Skin of body (tissue), 2 donors: ENCODE measurements around the gene DCDC2C. TPM values are rescaled to one million over a fixed set of nuclear protein-coding genes. Genes with fewer than 3 reads are reported as not detected.
"Not testable (repeated sequence)": the region's sequence is repeated elsewhere in the genome, so short reads cannot be mapped to it uniquely, and the experiment has no call there.

Experiments
- DNase-seq: peaks from one replicate; lab custom pipeline; 2025; lab: John Stamatoyannopoulos, UW
- total RNA-seq: library from RNA; depleted of rRNA; stranded (reverse); fragments of >200 nt; gene quantifications from one replicate; pipeline ENCODE4 v1.2.3, GENCODE V29; 2014

DCDC2C gene, protein sequence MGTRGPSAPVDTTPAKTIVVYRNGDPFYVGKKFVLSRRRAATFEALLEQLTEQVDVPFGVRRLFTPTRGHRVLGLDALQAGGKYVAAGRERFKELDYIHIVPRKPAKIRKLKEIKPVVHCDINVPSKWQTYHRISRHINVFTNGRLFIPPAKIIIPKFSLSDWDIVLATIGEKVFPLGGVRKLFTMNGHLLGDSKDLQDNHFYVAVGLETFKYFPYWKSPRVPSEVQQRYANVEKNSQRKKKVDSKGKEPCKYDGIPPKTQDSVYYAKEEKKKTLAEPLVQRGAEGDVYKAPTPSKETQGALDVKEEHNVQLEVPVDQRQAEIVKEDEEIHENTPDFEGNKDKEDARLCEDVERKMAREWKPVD
- total RNA-seq = 0.20 TPM

DNA sequence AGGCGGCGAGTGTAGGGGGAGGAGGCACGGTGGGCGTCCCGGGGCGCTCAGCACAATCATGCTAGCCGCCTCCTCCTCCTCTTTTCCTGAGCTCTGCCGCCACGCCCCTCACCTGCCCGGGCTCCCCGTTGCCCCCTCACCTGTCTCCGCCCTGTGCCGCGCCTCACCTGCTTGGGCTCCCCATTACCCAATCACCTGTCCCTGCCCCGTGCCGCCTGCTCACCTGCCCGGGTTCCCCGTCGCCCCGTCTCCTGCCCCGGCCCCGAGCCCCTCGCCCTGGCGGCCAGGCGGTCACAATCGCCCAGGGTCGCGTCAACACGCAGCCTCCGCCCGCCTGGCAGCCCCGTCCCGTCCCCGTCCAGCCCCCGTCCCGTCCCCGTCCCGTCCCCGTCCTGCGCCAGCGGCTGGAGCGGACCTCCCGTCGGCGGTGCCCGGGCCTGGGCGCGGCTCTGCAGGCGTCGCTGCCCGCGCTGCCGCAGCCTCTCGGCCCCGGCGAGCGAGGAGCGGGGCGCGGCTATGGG lies at the start of gene DCDC2C:
Gene DCDC2C (plus strand): TSS at position 340 of the 521 bp plus-strand sequence. CDS start 177 bp downstream, at position 517.
- no peak for DNase-seq

DNA sequence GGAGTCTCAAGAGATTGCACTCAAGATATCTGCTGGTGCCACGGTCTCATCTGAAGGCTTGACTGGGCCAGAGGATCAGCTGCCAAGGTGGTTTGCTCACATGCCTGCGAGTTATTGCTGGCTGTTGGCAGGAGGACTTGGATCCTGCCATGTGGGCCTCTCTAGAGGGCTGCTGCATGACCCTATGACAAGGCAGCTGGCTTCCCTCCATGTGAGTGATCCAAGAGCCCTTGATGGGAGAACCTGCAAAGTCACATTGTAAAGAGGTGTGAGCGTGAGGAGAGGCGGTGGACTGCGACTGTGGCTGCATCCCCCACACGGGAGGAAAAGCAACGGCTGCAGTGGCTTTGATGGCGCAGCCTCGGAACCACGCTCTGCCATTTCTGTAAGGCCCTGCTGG lies 49.4 kb upstream of the DCDC2C start:
- DNase-seq = no peak

DNA sequence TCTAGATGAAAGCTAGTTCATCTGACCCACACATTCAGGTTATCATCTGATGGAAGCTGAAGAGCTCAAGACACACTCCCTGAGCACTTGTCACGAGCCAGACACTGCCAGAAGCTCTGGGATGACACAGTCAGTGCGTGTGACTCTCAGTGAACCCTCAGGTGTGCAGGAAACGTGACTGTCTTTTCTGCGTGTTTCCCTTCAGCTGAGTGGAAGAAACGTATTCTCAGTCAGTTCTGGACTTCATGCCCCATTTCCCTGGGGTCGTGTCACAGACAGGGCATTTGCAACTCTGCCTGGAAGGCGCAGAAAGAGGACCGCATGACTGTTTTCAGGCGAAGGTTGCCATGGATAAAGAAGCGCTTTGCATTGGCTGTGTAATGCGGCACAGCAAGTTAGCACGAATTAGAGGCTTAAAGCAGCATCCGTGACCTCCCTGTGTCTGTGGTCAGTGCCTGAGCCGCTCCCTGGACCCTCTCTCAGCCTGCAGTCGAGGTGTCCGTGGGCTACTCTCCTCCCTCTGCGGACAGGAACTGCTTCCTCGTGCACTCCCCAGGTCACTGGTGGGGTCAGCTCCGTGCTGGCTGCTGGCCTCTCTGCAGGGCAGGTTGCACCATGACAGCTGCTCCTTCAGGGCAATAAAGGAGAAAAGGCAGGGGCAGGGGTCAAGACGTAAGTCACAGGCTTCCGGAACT lies 48.7 kb upstream of the DCDC2C start:
- no peak for DNase-seq

DNA sequence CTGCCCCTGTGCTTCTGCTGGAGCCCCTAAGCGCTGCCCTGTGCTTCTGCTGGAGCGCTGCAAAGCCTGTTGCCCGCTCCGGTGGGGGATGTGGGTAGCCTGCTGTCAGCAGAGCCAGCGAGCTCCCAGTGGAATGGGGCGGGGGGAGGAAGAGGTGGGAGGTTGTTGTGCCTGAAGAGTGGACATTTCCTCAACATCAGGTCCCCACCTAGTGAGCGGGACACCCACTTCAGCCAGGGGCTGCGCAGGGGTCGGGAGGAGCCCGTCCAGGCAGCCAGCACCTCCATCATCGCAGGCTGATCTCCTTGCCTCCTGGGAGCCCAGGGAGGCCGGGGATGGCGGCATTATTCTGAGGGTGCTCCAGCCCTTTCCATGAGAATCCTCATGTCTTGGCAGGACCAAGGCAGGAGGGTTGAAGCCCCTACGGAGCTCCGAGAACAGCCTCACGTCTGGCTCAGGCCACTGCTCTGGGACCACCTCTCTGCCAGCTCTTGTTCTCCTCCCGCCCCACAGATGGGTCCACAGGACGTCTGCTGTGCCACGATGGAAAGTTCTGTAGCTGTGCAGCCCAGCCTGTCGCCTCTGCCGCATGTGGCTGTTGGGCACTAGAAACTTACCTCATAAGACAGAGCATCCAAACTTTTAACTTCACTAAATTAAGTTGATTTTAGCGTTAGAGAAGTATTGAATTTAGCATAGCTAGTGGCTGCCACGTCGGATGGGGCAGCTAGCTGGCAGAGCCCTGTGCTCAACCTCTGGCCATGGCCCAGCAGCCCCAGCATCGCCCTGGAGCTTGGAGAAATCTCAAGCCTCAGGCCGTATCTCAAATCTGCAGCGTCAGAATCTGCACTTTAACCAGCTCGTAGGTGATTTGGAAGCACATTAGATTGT lies 47.3 kb upstream of the DCDC2C start:
- no peak for DNase-seq

DNA sequence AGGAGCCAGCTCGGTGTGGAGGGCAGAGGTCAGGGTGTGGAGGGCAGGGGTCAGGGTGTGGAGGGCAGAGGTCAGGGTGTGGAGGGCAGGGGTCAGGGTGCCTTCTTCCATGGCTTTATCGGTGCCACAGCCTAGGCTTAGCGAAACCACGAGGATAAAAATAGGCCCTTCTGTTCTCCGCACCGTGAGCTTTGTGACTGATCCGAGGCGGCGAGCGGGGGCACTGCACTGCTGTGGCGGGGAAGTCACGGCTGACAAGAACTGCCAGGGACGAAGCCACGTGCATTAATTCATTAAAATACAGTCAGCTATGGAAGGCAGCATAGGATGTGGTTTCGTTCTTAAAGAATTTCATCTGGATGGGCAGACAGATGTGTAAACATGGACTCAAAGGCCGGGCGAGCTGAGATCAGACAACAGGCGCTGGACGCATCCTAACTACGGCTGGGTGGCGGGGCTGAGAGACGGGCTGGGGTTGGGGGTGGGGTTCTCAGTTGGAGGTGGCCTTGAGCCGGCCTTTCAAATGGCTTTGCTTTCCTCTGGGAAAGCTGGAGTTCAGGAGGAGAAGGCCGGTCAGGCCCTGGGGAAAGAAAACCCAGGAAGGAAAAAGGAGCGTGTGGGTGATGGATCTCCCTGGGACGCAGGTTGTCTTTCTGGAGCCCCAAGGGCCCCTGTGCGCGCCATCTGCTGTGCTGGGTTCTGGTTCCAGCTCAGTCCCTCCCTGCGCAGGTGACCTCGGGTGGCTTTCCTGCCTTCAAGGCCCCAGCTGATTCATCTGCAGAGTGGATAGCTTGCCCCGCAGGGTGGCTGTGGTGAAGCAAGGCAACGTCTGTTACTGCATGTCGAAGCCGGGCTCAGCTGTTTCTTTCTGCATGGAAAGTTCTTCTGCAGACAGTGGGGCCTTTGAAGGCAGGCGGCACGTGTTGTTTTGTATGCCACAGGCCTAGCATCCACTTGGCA lies 46.3 kb upstream of the DCDC2C start:
- DNase-seq = no peak

DNA sequence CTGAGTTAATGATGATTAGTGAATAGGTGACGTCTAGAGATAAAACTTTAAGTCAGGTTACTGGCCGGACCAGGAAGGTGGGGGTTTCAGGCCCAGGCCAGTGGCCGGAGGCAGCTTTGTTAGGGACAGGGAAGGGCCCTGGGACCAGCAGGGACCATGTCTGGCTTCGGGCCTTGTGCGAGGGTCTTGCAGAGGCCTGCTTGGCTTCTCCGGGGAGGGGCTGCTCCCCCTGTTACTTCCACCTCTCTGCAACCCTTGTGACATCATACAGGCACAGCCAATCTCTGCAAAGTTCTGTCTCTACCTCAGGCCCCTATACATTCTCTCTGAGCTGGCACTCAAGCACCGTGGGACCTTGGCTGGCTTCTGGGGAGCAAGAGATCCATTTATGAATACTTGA lies 45.5 kb upstream of the DCDC2C start, which contains the start of gene ALLC:
Gene ALLC (plus strand): TSS at position 320 of the 400 bp plus-strand sequence. CDS start 12,958 bp downstream, outside the sequence.
- no peak for DNase-seq

DNA sequence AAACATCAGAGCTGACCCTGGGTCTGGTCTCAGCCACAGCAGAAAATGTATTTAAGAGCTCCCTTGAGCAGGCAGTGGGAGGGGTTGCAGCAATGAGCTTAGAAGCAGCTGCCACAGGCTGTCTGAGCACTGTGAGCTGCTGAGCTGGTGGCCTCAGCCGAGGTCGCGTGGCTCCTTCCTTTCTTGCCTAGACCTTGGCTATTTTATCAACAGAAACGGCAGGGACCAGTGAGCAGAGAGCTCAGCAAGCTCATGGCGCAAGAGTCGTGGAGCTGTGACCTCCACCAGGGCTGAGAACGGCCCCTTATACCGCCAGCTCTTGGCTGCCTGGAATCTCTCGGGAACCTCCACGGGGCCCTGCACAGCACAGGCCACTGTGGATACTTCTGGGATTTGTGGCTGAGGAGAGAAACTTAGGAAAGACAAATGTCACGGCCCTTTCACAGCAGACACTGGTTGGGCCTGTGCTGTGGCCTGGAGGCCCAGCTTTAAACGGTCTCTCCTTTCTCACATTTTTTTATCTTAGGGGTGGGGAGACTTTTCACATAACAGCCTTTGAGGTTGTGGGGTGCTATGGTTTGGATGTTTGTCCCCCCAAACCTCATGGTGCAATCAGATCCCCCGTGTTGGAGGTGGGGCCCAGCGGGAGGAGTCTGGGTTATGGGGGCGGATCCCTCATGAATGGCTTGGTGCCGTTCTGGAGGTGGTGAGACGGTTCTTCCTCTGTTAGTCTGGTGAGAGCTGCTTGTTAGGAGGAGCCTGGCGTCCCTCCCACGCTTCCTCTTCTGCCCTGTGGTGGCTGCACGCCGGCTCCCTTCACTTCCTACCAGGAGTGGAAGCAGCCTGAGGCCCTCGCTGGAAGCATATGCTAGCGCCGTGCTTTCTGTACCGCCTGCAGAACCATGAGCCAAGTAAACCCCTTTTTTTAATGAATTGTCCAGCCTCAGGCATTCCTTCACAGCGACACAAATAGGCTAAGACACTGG lies 43.6 kb upstream of the DCDC2C start:
- DNase-seq = peak; percentile 2

DNA sequence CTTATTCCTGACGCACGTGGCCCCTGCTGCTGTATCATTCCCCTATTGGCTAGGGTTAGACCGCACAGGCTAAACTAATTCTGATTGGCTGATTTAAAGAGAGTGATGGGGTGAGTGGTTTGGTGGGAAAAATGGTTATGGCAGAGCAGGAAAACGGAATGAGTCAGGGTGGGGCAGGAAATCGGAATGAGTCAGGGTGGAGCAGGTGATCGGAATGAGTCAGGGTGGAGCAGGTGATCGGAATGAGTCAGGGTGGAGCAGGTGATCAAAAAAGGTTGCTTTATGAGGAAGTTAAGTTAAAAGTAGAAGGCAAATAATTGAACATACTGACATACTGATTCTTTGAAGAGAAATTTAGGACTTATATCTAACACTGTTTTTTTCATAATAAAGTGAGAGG lies 42.7 kb upstream of the DCDC2C start:
- DNase-seq = not testable (repeated sequence)

DNA sequence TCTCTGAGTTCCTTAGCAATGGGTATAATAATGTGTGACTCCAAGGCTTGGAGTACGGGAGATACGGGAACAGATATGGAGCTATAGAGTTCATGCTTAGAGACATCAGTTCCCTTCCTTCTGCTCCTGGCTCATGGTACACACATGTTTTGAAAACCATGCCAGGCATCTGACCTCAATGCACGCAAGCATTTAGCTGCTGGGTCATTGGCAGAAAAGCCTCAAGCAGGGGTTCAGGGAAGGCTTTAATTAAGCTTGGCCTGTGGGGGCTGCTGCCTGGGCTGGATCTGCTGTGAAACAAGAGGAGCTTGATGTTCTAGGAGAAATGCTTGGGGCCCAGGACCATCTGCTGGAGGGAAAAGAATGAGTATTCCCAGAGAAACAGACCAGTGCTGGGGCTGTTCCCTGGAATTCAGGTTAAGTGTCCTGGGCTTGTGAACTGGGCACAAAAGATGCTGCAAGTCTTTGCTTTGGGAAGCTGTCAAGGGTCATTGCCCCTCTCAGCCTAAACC lies 42.2 kb upstream of the DCDC2C start:
- no peak for DNase-seq

DNA sequence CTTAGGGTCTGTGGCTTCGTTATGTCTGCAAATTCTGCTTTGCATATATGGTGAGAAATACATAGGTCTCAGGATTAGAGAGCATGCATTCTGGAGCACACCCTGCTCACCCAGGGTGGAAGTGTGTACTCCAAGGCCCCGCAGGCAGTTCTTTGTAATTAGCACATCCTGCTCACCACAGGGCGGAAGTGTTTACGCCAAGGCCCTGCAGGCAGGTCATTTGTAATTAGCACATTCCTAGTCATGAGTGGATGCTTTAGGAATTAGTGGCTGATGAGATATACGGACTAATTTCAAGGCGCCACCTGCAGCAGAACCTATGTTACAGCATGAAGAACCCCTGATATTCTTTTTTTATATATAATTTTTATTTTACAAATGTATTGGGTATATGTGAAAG lies 41.1 kb upstream of the DCDC2C start:
- DNase-seq = no peak

DNA sequence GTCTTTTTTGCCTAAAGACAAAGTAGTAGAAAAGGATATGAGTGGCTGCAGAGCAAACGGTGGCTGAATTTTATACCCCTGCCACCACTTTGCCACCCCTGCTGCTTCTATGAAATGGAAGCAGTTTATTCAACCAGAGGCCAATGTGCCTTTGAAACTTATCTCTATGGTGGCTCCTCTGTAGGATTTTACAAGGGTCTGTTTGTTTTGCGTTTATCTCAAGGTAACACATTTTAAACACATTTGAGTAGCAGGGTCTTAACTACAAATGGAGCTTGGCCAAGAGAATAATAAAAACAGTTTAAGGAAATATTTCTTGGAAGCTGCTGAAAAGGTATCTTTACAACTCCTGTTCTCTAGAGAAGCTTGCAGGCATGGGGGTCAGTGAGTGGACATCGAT lies 39.3 kb upstream of the DCDC2C start:
- no peak for DNase-seq

DNA sequence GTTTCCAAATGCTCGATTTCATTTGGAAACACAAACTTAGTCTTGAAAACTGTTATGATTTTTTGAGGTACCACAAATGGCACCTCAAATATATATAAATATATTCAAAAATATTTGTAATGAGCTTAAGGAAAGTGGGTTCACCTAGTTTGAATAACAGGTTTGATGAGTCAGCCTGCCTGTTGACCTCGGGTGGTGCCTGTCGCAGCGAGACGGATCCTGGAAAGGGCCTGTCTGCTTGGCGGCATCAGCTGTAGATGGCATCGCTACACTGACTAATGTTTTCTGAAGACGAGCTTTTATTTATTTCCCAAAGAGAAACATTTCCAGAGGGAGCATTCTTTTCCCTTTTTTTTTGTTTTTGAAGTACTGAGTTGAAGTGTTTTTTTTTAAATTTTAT lies 38.5 kb upstream of the DCDC2C start:
- DNase-seq = no peak

DNA sequence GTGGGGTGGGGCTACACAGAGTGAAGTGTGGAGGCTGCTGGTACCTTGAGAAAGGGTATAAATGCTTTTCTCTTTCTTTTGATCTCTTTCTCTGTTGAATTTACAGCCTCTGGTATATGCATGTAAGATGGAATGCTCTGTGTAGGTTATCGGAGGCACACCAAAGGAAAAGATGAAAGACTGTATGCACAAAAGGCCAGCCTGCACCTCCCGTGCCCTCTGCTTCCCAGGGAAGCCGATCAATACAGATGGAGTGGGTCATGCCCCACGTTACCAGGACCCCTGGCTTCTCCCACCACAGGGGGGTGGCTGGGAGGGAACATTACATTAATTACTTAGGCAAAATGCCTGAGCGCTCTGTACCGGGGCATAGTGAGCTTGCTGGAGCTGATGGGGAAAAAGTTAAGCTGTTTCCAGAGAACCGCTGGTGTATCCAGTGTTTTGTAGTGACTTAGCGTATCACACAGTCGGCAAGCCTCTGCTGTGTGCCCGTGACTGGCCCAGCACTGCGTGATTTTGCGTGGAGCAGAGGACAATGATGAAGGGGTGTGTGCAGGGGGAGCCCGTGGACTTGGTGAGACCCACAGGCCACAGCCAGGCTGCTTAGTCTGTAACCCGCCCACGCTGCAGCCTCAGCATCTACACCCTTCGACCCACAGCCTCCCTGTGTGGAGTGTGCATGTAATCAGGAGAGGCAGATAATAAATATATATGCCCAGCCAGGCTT lies 37.3 kb upstream of the DCDC2C start:
- DNase-seq = no peak

DNA sequence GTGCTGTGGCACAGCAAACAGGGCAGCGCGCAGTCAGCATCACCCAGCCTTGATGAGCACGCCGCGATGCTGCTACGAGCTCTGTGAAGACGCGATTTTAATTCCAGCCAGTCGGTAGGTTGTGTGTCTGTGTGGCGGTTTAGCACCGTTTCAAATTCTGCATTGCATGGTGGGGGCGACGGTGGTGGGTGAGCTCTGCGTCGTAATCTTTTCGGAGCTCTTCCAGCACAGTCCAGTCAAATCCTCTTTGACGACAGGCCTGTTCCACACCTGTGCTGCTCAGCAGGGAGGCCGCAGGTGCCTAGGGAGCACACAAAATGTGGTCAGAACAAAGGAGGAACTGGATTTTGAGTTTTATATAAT lies 36.8 kb upstream of the DCDC2C start:
- no peak for DNase-seq

DNA sequence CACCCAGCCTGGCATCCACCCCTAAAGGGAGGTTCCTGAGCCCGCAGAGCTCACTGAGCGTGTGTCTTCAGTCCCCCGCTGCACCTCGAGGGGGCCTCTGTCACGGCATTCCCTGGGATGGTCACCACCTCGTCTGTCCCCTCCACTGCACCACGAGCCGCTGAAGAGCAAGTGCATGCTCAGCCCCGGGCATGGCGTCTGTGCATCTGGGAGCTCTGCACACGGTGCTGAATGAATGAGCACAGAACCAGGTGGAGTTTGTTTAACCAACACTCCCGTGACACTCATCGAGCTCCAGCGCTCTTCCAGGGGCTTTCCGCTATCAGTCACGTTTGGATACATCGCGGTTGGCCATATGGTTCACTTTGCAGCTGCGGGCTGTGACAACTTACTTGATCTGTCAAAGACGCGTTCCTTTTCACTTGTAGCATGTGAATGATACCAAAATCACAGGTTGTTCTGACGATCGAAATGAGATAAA lies 36.2 kb upstream of the DCDC2C start:
- DNase-seq = no peak

DNA sequence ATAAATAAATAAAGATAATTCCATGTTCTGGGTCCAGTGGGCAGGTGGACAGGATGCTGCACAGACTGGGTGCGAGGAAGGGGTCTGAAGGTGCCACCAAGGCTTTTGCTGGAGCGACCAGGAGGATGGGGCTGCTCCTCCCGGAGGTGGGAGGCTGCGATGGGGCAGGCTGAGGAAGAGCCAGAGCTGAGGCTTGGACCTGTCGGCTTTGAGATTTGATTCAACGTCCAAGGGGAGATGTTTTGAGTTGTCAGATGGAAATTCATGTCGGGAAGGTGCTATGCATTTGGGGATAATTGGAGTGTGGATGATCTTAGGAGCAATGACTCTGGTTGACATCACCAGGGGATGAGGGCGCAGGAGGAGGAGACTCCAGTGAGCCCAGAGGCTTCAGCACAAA lies 33.7 kb upstream of the DCDC2C start:
- DNase-seq = no peak

DNA sequence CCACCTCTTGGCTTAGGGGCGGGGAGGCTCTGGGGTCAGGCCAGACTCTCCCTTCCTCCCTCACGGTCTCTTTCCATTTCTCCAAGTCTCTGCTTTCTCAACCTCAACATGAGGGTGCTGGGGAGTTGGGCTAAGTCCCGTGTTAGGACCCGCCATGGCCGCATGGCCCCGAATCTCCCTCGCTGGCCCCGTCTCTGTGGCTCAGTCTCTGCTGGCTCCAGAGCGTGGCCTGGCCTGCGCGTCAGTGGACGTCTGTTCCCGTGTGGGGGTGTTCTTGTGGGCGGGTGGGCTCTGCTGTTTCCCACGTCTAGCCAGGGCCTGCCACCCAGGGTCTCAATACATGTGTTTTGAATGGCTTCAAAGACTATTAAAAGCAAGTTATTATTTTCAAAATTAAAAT lies 33.0 kb upstream of the DCDC2C start:
- no peak for DNase-seq

DNA sequence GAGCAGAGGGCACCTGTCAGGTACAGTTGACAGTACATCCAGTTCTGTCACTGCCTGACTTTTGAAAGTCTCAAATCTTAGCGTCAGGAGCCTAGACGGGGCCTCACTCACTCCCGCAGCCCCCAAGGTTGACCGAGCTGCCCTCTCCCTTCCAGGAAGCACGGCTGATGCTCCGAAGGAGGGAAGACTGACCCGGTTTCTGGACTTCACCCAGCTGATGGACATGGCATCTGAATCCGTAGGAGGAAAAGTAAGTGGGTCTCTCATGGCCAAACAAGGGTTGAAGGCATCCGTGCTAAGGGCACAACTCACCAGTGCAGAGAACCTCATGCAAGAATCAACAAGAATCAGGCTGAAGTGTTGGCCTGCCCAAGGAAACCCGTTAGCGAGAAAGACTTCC lies 32.4 kb upstream of the DCDC2C start:
- no peak for DNase-seq
